DOHH2 (cell line): ENCODE measurements around the gene CCNB1.

Experiments used
- H3F3A ChIP-seq: fragments of 200-600 bp; sonication (generic), shearing (Covaris generic); 2 replicates; pipeline ENCODE4 v1.6.0; 2016; ENCODE audit warnings: antibody characterized with exemption, mild to moderate bottlenecking; ENCODE audit not compliant: control insufficient read depth, insufficient read depth
- H3K27ac ChIP-seq: fragments of 200-600 bp; sonication (generic); 2 replicates; pipeline ENCODE4 v1.5.1; 2014; ENCODE audit warnings: low read depth, mild to moderate bottlenecking, low read length, moderate library complexity
- H3K27me3 ChIP-seq: fragments of 200-600 bp; sonication (generic); 2 replicates; pipeline ENCODE4 v1.6.1; 2014; ENCODE audit warnings: mild to moderate bottlenecking, low read length, mixed read lengths; ENCODE audit not compliant: control insufficient read depth
- H3K36me3 ChIP-seq: fragments of 200-600 bp; sonication (generic); 2 replicates; pipeline ENCODE4 v1.6.1; 2014; ENCODE audit warnings: mild to moderate bottlenecking, low read length, moderate library complexity, mixed read lengths; ENCODE audit not compliant: control insufficient read depth
- H3K4me1 ChIP-seq: fragments of 200-600 bp; sonication (generic); 2 replicates; pipeline ENCODE4 v1.6.1; 2014; ENCODE audit warnings: mild to moderate bottlenecking, low read length, mixed read lengths; ENCODE audit not compliant: control insufficient read depth
- H3K4me2 ChIP-seq: fragments of 200-600 bp; sonication (generic); 2 replicates; pipeline ENCODE4 v1.6.0; 2014; ENCODE audit warnings: mild to moderate bottlenecking, low read length, moderate library complexity
- H3K4me3 ChIP-seq: fragments of 200-600 bp; sonication (generic); 2 replicates; pipeline ENCODE4 v1.5.1; 2014; ENCODE audit warnings: mild to moderate bottlenecking, low read length, mixed read lengths
- H3K79me2 ChIP-seq: fragments of 200-600 bp; sonication (generic); 2 replicates; pipeline ENCODE4 v1.6.1; 2014; ENCODE audit warnings: mild to moderate bottlenecking, low read length, mixed read lengths; ENCODE audit not compliant: control insufficient read depth
- H3K9me2 ChIP-seq: fragments of 200-600 bp; sonication (generic); replicated peaks from 2 replicates; pipeline ENCODE4 v1.6.1; 2014; ENCODE audit warnings: mild to moderate bottlenecking, low read length, mixed read lengths; ENCODE audit not compliant: control insufficient read depth
- H3K9me3 ChIP-seq: fragments of 200-600 bp; sonication (generic); 2 replicates; pipeline ENCODE4 v1.6.1; 2014; ENCODE audit warnings: antibody characterized with exemption, low read length, mixed read lengths; ENCODE audit not compliant: control insufficient read depth, insufficient read depth
- H4K20me1 ChIP-seq: fragments of 200-600 bp; sonication (generic); 2 replicates; pipeline ENCODE4 v1.6.0; 2014; ENCODE audit warnings: low read depth, mild to moderate bottlenecking, antibody characterized with exemption, low read length, moderate library complexity; ENCODE audit not compliant: control insufficient read depth, insufficient read depth
- EZH2phosphoT487 ChIP-seq: fragments of 200-600 bp; sonication (generic); IDR thresholded peaks from 2 replicates; pipeline ENCODE4 v1.6.1; 2017; ENCODE audit warnings: borderline replicate concordance, mild to moderate bottlenecking, antibody characterized with exemption, low read length, moderate library complexity, mixed read lengths
- TF ChIP-seq, protein P1 (sequence below): fragments of 200-600 bp; sonication (generic); IDR thresholded peaks from one replicate; pipeline ENCODE4 v1.5.1; 2014; ENCODE audit warnings: antibody characterized with exemption, mild to moderate bottlenecking, low read depth, low read length; ENCODE audit not compliant: poor library complexity, severe bottlenecking

The CCNB1 gene

DNA sequence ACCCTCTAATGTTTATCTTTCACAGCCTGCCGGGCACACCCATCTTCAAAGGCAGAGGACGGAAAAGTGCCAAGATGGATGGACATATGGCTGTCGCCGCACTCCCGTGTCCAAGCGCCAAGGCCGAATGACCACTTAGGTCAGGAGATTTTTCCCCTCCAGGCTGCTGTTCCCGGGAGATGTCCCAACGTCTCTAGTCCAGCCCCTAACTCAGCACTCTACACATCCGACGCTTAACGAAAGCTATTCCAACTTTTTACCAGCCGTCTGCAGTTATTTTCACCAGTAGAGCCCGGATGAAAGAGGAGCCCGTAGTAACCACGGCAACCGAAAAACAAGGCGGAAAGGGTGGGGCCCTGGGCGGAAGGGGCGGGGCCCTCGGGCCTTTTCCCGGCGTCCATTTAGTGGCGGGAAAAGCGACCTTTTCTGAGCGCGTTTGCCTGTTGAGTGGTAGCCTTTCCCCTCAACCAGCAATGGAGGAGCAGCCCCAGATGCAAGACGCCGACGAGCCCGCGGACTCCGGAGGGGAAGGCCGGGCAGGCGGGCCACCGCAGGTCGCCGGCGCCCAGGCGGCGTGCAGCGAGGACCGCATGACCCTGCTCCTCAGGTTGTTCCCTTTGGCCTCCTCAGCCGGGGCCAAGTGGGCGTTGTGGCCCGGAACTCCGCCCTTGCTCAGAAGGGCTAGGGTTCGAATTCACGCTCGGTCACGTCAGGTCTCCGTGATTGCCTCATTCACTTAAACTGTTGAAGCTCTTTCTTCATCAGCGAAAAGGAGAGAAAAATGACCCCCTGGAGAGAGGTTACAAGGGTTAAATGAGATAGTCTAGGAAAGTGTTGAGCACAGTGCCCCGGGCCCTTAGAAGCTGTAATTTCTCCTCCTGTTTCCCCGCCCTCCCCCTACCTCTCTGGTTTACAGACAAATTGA, 22.5 kb downstream of the CCNB1 start, which contains the start of gene CENPH:
Gene CENPH, plus strand, starts transcription at position 422 of the 925 bp plus-strand sequence. Its CDS starts 52 bp downstream, at position 474.
- TF ChIP-seq, protein P1, sequence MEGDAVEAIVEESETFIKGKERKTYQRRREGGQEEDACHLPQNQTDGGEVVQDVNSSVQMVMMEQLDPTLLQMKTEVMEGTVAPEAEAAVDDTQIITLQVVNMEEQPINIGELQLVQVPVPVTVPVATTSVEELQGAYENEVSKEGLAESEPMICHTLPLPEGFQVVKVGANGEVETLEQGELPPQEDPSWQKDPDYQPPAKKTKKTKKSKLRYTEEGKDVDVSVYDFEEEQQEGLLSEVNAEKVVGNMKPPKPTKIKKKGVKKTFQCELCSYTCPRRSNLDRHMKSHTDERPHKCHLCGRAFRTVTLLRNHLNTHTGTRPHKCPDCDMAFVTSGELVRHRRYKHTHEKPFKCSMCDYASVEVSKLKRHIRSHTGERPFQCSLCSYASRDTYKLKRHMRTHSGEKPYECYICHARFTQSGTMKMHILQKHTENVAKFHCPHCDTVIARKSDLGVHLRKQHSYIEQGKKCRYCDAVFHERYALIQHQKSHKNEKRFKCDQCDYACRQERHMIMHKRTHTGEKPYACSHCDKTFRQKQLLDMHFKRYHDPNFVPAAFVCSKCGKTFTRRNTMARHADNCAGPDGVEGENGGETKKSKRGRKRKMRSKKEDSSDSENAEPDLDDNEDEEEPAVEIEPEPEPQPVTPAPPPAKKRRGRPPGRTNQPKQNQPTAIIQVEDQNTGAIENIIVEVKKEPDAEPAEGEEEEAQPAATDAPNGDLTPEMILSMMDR: no peak
- no peak for TF ChIP-seq EZH2phosphoT487
- H3K4me2 ChIP-seq: peak within 1 kb of the TSS; percentile 82
- H3K27me3 ChIP-seq: no peaks in the 10 kb centered on the region
- H3K36me3 ChIP-seq: peaks cover 33% of the 10 kb centered on the region
- no peaks in the 10 kb centered on the region for H3K9me2 ChIP-seq
- H3K4me3 ChIP-seq: peak within 1 kb of the TSS; percentile 90
- peaks cover 34% of the 10 kb centered on the region for H3K79me2 ChIP-seq
- no peaks in the 10 kb centered on the region for H3K9me3 ChIP-seq
- peaks cover 2% of the 10 kb centered on the region; the same call in 1 of the 2 replicates for H3F3A ChIP-seq
- H3K4me1 ChIP-seq: peaks cover 14% of the 10 kb centered on the region
- H3K27ac ChIP-seq: peak within 1 kb of the TSS; percentile 78
- no peaks in the 10 kb centered on the region for H4K20me1 ChIP-seq

DNA sequence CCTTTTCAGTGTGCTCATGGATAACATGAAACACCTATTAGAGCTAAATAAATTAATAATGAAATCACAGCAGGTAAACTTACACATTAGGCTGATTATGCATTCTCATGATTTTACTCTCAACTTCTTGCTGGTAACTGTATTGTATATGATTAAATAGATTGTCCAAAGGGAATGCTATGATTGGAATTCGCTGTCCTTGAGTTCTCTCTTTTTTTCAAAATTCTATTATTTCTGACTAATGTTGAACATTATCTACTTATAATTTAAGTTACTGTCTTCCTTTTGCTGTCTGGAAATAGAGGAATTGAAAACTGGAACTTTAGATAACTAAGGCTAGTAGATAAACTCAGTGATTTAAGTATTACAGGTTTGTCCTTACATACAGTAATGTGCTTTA, 35.5 kb downstream of the CCNB1 start:
- Histone ChIP-seq H3K27ac (no peak overlapping the region), H3K79me2 (no peaks in the 10 kb centered on the region), H3K27me3 (no peaks in the 10 kb centered on the region), H3K36me3 (peaks cover 74% of the 10 kb centered on the region), H3K9me2 (no peaks in the 10 kb centered on the region), H3K4me1 (no peaks in the 10 kb centered on the region), H3F3A (peaks cover 4% of the 10 kb centered on the region; the same call in 1 of the 2 replicates), H3K4me3 (no peak overlapping the region), H3K9me3 (no peaks in the 10 kb centered on the region), H3K4me2 (no peak overlapping the region), H4K20me1 (no peaks in the 10 kb centered on the region)
- TF ChIP-seq, protein P1: no peak
- TF ChIP-seq EZH2phosphoT487: no peak

DNA sequence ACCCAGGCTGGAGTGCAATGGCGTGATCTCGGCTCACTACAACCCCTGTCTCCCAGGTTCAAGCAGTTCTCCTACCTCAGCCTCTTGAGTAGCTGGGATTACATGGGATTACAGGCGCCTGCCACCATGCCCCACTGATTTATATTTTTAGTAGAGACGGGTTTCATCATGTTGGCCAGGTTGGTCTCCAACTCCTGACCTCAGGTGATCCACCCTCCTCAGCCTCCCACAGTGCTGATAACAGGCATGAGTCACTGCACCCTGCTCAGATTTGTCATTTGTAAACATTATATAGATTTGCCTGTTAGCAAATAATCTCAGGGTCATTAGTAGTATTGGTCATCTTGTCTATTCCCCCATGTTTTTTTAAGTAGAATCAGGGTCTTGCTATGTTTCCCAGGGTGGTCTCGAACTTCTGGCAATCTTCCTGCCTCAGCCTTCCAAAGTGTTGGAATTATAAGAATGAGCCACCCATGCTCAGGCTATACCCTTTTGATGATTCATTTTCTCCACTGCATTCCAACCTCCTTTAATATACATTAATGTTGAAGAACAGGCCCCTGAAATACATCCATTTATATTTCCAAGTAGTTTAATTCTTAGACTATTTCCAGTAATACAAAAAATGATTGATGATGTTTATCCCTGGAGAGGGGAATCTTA, 39.7 kb downstream of the CCNB1 start:
- Histone ChIP-seq H3K9me3 (no peaks in the 10 kb centered on the region), H3K36me3 (peaks cover 73% of the 10 kb centered on the region), H3K79me2 (no peaks in the 10 kb centered on the region), H3K9me2 (no peaks in the 10 kb centered on the region), H3K4me1 (no peaks in the 10 kb centered on the region), H3K4me2 (no peak overlapping the region), H3K27ac (no peak overlapping the region), H3K27me3 (no peaks in the 10 kb centered on the region), H4K20me1 (no peaks in the 10 kb centered on the region), H3F3A (peaks cover 7% of the 10 kb centered on the region; the same call in 1 of the 2 replicates), H3K4me3 (no peak overlapping the region)
- no peak for TF ChIP-seq EZH2phosphoT487
- TF ChIP-seq, protein P1: no peak
